Aortic smooth muscle cell (primary cell): ENCODE results near the gene SAMMSON. TPM values are rescaled to one million over a fixed set of nuclear protein-coding genes. Genes with fewer than 3 reads are reported as not detected.

Source experiments
- total RNA-seq: library from RNA; depleted of rRNA; stranded (reverse); fragments of >200 nt; gene quantifications from 2 replicates; pipeline ENCODE4 v1.2.3, GENCODE V29; 2014

The SAMMSON gene
- not detected in 2 replicates for total RNA-seq

DNA sequence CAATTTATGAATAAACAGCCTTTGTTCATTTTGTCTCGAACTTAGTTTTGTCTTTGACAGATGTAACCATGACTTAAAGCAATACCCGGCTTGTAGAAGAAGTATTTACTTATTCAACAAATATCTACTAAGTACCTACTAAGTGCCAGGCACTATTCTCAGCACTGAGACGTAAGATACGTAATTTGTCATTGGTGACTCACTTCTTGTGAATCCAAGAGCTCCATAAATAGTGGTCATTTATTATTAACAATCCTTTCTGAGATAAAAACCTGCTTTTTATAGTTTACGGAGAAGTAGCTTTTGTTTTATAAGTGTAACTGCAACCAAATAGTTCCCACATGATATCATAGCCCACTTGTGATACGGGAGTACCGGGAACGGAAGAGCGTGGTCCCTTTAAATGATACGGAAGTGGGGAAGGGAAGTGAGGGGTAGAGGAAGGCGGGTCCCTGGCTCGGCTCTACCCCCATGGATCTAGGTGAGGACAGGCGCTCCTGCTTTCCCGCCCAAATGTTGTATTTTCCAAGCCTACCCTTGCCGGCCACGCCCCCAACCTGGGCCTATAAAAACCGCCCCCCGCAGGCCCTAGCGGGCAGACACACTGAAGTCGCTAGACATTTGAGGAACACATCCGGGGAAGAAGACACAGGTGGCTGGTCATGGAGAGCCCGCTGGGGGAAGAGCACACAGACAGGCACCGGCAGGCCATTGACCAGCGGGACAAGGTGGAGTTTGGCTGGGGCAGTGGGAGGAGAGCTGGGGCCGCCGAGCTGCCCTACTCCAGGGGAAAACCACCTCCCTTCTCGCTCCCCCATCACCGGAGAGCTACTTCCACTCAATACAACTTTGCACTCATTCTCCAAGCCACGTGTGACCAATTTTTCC, at the start of gene SAMMSON:
TSS of gene SAMMSON (plus strand) at position 594 of the 888 bp plus-strand sequence.

